Mammary epithelial cell (primary cell): Measurements from ENCODE around the gene AP3B2.

Experiments used
- CTCF ChIP-seq, 2 donors: IDR thresholded peaks in 1 of 2; conservative IDR thresholded peaks in 1 of 2; 2 replicates each; pipeline ENCODE4 v1.5.1; 2011 to 2012; ENCODE audit warnings: inconsistent platforms in 2 of 2, low read length in 2 of 2, mild to moderate bottlenecking in 2 of 2, control low read depth in 1 of 2, low read depth in 1 of 2; ENCODE audit not compliant: insufficient read depth in 1 of 2; ENCODE audit errors: extremely low read depth in 1 of 2
- EZH2 ChIP-seq: IDR thresholded peaks from 2 replicates; pipeline ENCODE4 v1.6.1; 2012; ENCODE audit warnings: low read length, inconsistent platforms, borderline replicate concordance

DNA sequence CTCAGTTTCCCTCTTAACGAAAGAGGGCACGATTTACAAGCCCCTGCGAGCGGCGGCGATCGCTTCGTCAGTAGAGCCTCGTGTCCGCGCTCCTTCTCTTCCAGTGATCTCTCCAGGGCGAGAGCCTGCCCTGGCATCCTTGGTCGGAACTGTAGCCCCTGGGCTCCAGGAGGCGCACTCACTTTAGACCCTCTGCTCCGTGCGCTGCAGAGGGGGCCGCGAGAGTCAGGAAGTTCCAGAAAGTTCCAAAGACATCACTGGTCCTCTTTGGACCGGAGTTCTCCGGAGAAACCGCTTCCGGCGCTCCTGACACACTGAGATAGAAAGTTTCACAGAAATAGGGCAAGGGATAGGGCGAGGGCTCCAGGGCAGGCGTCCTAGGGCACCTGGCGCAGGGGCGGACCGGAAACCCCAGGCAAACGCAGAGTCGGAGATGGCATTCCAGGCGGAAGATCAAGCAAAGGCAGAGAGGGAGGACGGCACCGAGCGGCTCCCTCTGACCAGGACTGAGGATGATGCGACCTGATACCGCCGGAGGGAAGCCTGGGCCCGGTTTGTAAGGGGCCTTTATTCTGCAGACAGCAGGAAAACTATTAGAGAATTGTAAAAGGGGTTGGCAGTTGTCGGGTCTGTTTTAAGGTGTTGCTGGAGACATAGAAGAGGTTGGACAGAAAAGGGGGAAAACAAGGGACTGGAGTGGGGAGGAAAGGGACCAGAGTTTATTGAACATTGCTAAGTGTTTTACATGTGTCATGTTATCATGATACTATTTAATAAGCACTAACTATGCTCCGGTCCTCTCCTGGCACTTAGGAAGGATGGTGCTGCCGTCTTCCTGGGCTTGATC lies 61.2 kb downstream of the AP3B2 start:
- TF ChIP-seq CTCF (conservative IDR thresholded peaks at IDR 0.05 in 1 of 2, IDR thresholded peaks at IDR 0.05 in 1 of 2; ENCODE audit: extremely low read depth in 1 of 2, insufficient read depth in 1 of 2, low read depth in 1 of 2, low read length in 2 of 2) (no peak), EZH2 (peak; percentile 80)
